ENCODE results near the gene TMEM82.

The TMEM82 gene

GRCh38 chr1:15739259-15739658 lies 3.0 kb upstream of the TMEM82 start:
- Histone ChIP-seq H3K9me3 (ENCODE audit: control insufficient read depth, insufficient read depth, low read depth, low read length) (no peaks in the 10 kb centered on the region), H3K4me3 (ENCODE audit: low read depth, low read length) (no peak overlapping the region), H3K27ac (ENCODE audit: extremely low read depth, low read depth, low read length) (no peak overlapping the region), H3K4me1 (ENCODE audit: control insufficient read depth, insufficient read depth, low read length) (no peaks in the 10 kb centered on the region), H3K36me3 (ENCODE audit: control insufficient read depth in 2 of 2, insufficient read depth in 1 of 2, low read length in 2 of 2) (peaks cover 0 to 13% of the 10 kb centered on the region in 2 experiments; a peak in 1 of 3 replicates)
- CTCF ChIA-PET = interaction anchor here (0.6 to 0.9 kb wide), 2 partner anchors 52 to 143 kb away, joined by 3 read pairs; no protein-coding TSS in a partner anchor
- TF ChIP-seq INSM2 (tag by site-specific recombination; IDR thresholded peaks at IDR 0.05) (no peak), SALL2 (tag by site-specific recombination; IDR thresholded peaks at IDR 0.05; ENCODE audit: borderline replicate concordance) (no peak), ZNF146 (tag by site-specific recombination; IDR thresholded peaks at IDR 0.05) (no peak), GLIS2 (tag by site-specific recombination; IDR thresholded peaks at IDR 0.05) (no peak; the same call in 1 of the 2 replicates), ZNF138 (tag by site-specific recombination; IDR thresholded peaks at IDR 0.05; ENCODE audit: borderline replicate concordance) (no peak), ZNF571 (tag by site-specific recombination; IDR thresholded peaks at IDR 0.05) (no peak), ZNF169 (tag by site-specific recombination; IDR thresholded peaks at IDR 0.05) (no peak), PRDM4 (tag by site-specific recombination; IDR thresholded peaks at IDR 0.05) (no peak), ZNF26 (tag by site-specific recombination; IDR thresholded peaks at IDR 0.05) (no peak), EGR2 (tag by site-specific recombination; IDR thresholded peaks at IDR 0.05; ENCODE audit: low read depth) (no peak), ZNF623 (tag by site-specific recombination; IDR thresholded peaks at IDR 0.05) (no peak), ZSCAN23 (tag by site-specific recombination; IDR thresholded peaks at IDR 0.05) (no peak), ZNF184 (tag by site-specific recombination; IDR thresholded peaks at IDR 0.05) (no peak), SCRT2 (tag by site-specific recombination; IDR thresholded peaks at IDR 0.05) (no peak), PRDM10 (tag by site-specific recombination; IDR thresholded peaks at IDR 0.05) (no peak), MYNN (tag by site-specific recombination; IDR thresholded peaks at IDR 0.05; ENCODE audit: borderline replicate concordance) (no peak), ZNF114 (tag by site-specific recombination; IDR thresholded peaks at IDR 0.05) (no peak), ZNF280C (tag by site-specific recombination; IDR thresholded peaks at IDR 0.05) (no peak), ZNF701 (tag by site-specific recombination; IDR thresholded peaks at IDR 0.05) (no peak)
- POLR2A ChIA-PET = interaction anchor here (1.2 kb wide), 1 partner anchor 143 kb away, joined by 3 read pairs; no protein-coding TSS in a partner anchor
